Epithelial cell of proximal tubule (primary cell): ENCODE measurements around the gene CIROP. TPM values are rescaled to one million over a fixed set of nuclear protein-coding genes. Genes with fewer than 3 reads are reported as not detected.

Experiments
- DNase-seq: peaks from one replicate; pipeline ENCODE4 v3.0.0-alpha.2; 2011; ENCODE audit warnings: low read depth
- H3K4me3 ChIP-seq: 2 replicates; pipeline ENCODE4 v1.5.1; 2011; ENCODE audit warnings: low read depth, mild to moderate bottlenecking, low read length
- CTCF ChIP-seq: conservative IDR thresholded peaks from 2 replicates; pipeline ENCODE4 v1.5.1; 2012; ENCODE audit warnings: low read depth, mild to moderate bottlenecking, low read length
- total RNA-seq: library from RNA; depleted of rRNA; stranded (reverse); fragments of >200 nt; gene quantifications from 2 replicates; pipeline ENCODE4 v1.2.3, GENCODE V29; 2015

Gene CIROP
- total RNA-seq, 1 donor from 2014 or later = not detected

DNA sequence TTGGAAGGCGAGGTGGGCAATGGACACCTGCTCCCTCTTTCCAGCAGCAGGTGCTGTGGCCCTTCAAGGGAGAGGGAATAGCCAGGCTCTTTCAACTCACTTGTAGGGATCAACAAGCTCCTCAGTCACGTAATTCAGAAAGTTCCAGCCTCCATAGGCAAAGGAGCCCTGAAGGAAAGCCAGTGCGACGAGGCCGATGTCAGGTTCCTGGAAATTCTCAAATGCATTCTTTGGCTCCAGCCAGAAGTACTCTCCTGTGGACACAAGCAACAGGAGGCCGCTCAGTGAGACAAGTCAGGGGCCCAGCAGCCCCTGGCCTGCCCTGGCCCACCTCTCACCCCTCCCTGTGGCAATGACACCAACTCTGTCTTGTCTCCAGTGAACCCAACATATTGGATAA lies 35.6 kb upstream of the CIROP start:
- TF ChIP-seq CTCF = no peak
- DNase-seq = no peak
- H3K4me3 ChIP-seq = no peak overlapping the region

DNA sequence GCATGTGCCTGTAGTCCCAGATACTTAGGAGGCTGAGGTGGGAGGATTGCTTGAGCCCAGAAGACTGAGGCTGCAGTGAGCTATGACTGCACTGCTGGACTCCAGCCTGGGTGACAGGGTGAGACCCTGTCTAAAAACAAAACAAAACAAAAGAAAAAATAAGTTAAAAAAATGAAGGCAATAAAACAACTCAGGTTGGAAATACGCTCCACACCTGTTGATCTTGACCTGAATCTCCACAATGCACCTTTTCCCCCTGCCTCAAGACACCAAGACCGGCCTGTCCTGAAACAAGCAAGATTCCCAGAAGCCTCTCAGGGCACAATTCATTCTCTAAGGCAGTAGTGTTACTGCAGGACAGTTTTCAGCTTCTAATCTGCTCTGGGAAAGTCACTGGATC lies 35.1 kb upstream of the CIROP start:
- no peak overlapping the region for H3K4me3 ChIP-seq
- TF ChIP-seq CTCF = no peak
- no peak for DNase-seq

DNA sequence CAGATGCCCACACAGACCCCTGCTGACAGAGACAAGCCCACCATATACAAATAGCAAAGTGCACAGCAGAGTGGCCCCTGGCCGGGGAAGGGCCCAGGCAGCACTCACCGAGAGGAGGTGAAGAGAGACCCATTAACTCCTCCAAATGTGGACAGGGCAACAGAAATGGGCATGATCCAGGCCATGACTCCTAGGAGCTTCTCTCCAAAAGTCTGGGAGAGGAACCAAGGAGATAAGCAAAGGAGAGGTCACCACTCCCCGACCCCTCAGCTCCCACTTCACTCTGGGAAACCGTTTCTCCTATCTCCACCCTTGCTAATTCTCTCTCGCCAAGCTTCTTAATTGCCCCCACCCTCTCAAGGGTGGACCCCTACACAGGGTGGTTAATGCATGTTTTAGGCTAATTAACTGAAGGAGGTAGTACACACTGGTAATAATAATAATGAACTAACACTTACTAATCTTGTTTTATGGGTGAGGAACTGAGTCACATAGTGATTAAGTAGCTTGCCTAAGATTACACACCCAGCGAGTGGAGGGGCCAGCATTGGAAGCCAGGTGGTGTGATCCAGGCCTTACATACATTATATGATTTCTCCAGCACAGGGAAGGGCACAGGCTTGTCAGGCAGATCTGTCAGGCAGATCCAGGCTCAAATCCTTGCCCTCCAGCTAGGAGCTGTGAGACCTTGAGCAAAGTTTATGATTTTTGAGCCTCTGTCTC lies 33.2 kb upstream of the CIROP start:
- DNase-seq = no peak
- H3K4me3 ChIP-seq = no peak overlapping the region
- no peak for TF ChIP-seq CTCF

- TF ChIP-seq CTCF = no peak
Measured at GRCh38 chr14:23137192-23137812, 32.5 kb upstream of the CIROP start.

DNA sequence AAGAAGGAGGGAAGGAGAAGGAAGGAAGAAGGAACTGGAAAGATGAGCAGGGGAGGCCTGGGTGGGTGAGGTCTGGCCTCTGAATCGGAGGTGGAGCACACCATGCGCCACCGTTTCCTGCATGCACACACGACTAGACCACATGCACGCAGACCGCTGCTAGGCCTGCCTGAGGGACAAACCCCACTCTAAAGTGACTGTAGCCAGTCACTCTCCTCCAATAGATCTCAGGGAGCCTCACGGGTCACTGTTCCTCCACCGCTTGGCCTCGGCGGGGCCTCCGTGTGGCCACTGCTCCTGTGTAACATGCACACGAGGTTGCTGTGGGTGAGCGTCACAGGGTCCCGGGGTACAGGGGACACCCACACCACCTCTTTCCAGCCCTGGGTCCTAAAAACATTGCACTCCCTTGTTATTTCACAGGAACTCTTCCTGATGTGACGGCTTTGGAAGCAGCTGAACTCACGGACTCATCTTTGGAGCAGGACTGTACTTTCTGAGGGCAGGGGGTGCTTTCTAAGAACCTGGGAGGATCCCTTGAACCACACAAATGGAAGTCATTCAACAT lies 31.9 kb upstream of the CIROP start:
- no peak for TF ChIP-seq CTCF
- H3K4me3 ChIP-seq = no peak overlapping the region
- DNase-seq = no peak

More at GRCh38 chr14:23137192-23137812, 32.5 kb upstream of the CIROP start:
- no peak overlapping the region for H3K4me3 ChIP-seq
- DNase-seq = no peak

- DNase-seq = no peak
- no peak overlapping the region for H3K4me3 ChIP-seq
- no peak for TF ChIP-seq CTCF
Measured at GRCh38 chr14:23132970-23133369, 28.2 kb upstream of the CIROP start.

GRCh38 chr14:23131482-23131881 lies 26.7 kb upstream of the CIROP start:
- DNase-seq = no peak
- TF ChIP-seq CTCF = no peak
- H3K4me3 ChIP-seq = no peak overlapping the region
